Effector memory CD8-positive, alpha-beta T cell (primary cell): ENCODE measurements around the gene SNF8.
"Not testable (repeated sequence)": the region's sequence is repeated elsewhere in the genome, so short reads cannot be mapped to it uniquely, and the experiment has no call there.

Source experiments
- ATAC-seq: fragments of 150-1000 bp; cut with Tn5 transposase; replicated peaks from 2 replicates; pipeline ENCODE4 v1.10.0; 2021; ENCODE audit warnings: mild to moderate bottlenecking, moderate library complexity
- DNase-seq, 3 experiments: peaks; one replicate each; pipeline ENCODE4 v3.0.0; 2021
- H3K27ac Mint-ChIP-seq, 2 donors: one replicate each; pipeline ENCODE4 v1.8.0; 2022; ENCODE audit warnings: mild to moderate bottlenecking in 2 of 2, mixed read lengths in 2 of 2, moderate library complexity in 2 of 2
- H3K27me3 Mint-ChIP-seq, 2 donors: one replicate each; pipeline ENCODE4 v1.8.0; 2022; ENCODE audit warnings: mixed read lengths in 2 of 2
- H3K36me3 Mint-ChIP-seq: one replicate; pipeline ENCODE4 v1.8.0; 2022; ENCODE audit warnings: mild to moderate bottlenecking, moderate library complexity, mixed read lengths; ENCODE audit not compliant: insufficient read depth
- H3K4me1 Mint-ChIP-seq, 2 donors: one replicate each; pipeline ENCODE4 v1.8.0; 2022; ENCODE audit warnings: low read depth in 2 of 2, mixed read lengths in 2 of 2
- H3K4me3 Mint-ChIP-seq, 2 donors: one replicate each; pipeline ENCODE4 v1.8.0; 2022; ENCODE audit warnings: mild to moderate bottlenecking in 2 of 2, mixed read lengths in 2 of 2, moderate library complexity in 2 of 2
- H3K9me3 Mint-ChIP-seq, 2 donors: one replicate each; pipeline ENCODE4 v1.8.0; 2022; ENCODE audit warnings: mixed read lengths in 2 of 2

The SNF8 gene

DNA sequence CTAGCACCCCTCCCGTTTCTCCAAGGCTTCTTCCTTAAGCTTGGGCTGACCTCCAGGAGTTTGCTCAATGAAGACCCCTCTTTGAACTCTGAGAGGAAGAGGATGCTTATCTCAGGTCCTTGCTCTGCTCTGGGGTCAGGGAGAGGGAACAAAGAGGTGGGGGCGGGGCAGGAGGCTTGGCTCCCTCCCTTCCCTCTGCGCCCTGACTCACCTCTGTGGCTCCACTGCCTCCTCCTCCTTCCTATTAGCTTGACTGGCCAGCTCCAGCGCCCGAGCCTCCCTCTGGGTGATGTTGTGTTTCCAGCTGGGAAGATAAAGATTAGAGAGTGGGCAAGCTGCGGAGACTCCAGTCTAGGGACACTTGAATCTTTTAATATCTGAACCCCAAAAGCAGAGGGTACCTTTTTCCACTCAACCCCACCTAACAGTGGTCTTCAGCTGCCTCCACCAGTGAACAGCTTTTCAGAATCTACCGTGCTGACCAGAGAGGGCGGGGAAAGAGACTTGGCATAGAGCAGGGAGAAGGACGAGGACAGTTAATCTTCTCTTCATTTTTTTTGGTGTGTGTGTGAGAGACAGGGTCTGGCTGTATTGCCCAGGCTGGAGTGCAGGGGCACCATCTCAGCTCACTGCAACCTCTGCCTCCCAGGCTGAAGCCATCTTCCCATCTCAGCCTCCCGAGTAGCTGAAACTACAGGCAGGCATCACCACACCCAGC, 17.0 kb upstream of the SNF8 start:
- Mint-ChIP-seq H3K4me3 (no peak overlapping the region), H3K9me3 (no peaks in the 10 kb centered on the region), H3K36me3 (no peaks in the 10 kb centered on the region), H3K27me3 (peaks cover 39 to 69% of the 10 kb centered on the region in 2 donors), H3K4me1 (peaks cover 0 to 3% of the 10 kb centered on the region in 2 donors), H3K27ac (no peak overlapping the region)
- no peak for DNase-seq
- ATAC-seq: no peak

DNA sequence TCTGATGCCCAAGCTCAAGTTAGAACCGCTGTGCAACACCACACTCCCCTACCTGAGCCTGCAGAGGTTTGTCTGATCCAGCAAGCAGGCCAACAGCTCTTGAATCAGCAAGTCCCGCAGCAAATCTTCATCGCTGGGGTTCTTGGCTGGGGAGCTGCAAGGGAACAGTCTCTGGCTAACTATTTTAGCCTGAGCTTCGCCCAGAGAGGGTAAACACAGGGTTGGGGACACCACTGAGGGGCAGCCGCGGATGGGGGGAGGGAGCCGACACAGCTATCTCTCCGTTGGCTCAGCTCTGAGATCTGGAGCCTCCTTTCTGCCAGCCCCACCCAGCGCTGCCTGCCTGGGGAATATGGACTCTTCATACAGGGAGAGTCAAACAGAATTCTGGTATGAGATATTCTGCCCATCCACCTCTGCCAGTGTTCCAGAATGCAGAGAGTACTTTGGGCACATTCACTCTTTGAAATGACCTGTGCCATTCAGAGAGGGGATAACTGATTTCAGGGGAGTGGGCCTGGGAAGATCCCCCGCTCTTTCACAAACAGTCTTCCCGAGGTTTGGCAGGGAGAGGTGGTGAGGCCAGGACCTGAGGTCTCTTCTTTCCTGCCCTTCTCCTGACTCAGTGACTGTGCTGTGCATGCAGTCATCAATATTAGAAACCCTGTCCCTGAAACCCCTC, 16.3 kb upstream of the SNF8 start:
- no peaks in the 10 kb centered on the region for H3K36me3 Mint-ChIP-seq
- DNase-seq (no peak), ATAC-seq (no peak)
- H3K27me3 Mint-ChIP-seq: peaks cover 38 to 68% of the 10 kb centered on the region in 2 donors
- H3K9me3 Mint-ChIP-seq: no peaks in the 10 kb centered on the region
- H3K4me1 Mint-ChIP-seq: peaks cover 0 to 7% of the 10 kb centered on the region in 2 donors
- no peak overlapping the region for H3K27ac Mint-ChIP-seq
- H3K4me3 Mint-ChIP-seq: no peak overlapping the region

DNA sequence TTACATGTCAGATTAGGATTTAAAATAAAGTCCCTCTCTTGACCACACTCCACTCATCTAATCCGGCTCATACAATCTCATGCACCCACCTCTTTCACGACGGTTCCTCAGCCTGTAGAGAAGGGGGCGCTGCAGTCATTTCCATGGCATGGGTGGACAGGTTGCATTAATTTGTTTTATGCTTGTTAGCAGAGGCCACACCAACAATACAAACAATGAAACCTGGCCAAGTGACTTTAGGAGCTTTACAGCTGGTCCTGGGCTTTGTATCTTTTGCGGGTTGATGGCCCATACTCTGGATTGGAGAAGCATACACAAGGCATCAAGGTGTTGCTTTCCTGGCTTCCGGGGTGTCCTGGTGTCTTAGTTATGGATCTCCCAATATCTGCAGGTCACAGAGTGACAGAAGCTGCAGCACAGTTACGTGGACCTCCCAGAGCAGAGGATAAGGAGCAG, 9.7 kb upstream of the SNF8 start:
- DNase-seq (no peak), ATAC-seq (no peak)
- no peaks in the 10 kb centered on the region for H3K9me3 Mint-ChIP-seq
- H3K27ac Mint-ChIP-seq: no peak overlapping the region
- peaks cover 0 to 10% of the 10 kb centered on the region in 2 donors for H3K4me1 Mint-ChIP-seq
- no peaks in the 10 kb centered on the region for H3K36me3 Mint-ChIP-seq
- no peak overlapping the region for H3K4me3 Mint-ChIP-seq
- peaks cover 12 to 36% of the 10 kb centered on the region in 2 donors for H3K27me3 Mint-ChIP-seq

DNA sequence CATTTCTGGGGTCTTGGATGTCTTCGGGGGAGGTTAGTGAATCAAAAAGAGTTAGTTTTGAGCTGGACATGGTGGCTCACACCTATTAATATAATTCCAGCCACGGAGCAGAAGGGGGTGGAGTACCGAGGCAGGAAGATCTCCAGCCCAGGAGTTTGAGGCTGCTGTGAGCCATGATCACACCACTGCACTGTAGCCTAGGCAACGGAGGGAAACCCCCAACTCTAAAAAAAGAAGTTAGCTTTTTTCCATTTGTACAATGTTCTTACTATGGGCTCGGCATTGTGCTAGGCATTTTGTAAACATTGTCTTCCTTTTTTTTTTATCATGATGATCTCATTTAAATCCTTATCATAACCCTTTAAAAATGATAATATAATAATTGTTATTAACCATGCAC, 8.3 kb upstream of the SNF8 start:
- no peaks in the 10 kb centered on the region for H3K9me3 Mint-ChIP-seq
- peaks cover 7 to 29% of the 10 kb centered on the region in 2 donors for H3K27me3 Mint-ChIP-seq
- no peak overlapping the region for H3K4me3 Mint-ChIP-seq
- ATAC-seq (no peak), DNase-seq (no peak)
- peaks cover 2% of the 10 kb centered on the region for H3K36me3 Mint-ChIP-seq
- peaks cover 0 to 10% of the 10 kb centered on the region in 2 donors for H3K4me1 Mint-ChIP-seq
- H3K27ac Mint-ChIP-seq: no peak overlapping the region

DNA sequence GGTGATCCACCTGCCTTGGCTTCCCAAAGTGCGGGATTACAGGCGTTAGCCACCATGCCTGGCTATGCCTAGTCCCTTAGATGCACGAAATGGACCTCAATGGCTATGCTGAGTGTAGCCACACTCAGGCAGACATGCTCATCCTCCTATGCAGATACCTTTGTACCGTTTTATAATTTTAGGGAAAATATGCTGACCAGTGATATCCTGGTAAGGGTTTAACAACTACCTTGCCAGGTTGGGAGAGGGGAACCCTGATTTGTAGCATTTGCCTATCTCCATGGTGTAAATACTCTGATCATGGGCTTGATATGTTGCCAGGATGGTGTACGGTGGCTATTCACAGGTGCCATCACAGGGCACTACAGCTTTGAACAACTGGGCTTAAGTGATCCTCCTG, 6.9 kb upstream of the SNF8 start:
- Mint-ChIP-seq H3K4me3 (no peak overlapping the region), H3K9me3 (no peaks in the 10 kb centered on the region), H3K36me3 (peaks cover 7% of the 10 kb centered on the region), H3K27ac (no peak overlapping the region), H3K4me1 (peaks cover 0 to 6% of the 10 kb centered on the region in 2 donors), H3K27me3 (peaks cover 7 to 25% of the 10 kb centered on the region in 2 donors)
- ATAC-seq: no peak
- DNase-seq: no peak

DNA sequence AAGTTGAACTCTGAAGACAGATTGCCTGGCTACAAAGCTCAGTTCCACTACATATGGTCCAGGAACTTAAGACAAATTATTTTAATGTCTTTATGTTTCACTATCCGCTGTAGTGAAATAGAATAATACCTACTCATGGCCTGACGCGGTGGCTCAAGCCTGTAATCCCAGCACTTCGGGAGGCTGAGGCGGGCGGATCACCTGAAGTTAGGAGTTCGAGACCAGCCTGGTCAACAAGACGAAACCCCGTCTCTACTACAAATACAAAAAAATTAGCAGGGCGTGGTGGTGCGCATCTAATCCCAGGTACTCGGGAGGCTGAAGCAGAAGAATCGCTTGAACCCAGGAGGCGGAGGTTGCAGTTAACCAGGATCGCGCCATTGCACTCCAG, 614 bp upstream of the SNF8 start:
- not testable (repeated sequence) for H3K9me3 Mint-ChIP-seq, ATAC-seq, DNase-seq, H3K27me3 Mint-ChIP-seq
- Mint-ChIP-seq H3K27ac (peak overlapping the region; percentile 97), H3K4me1 (peaks cover 10 to 11% of the 10 kb centered on the region in 2 donors), H3K4me3 (peak overlapping the region; percentile 99), H3K36me3 (peaks cover 42% of the 10 kb centered on the region)

DNA sequence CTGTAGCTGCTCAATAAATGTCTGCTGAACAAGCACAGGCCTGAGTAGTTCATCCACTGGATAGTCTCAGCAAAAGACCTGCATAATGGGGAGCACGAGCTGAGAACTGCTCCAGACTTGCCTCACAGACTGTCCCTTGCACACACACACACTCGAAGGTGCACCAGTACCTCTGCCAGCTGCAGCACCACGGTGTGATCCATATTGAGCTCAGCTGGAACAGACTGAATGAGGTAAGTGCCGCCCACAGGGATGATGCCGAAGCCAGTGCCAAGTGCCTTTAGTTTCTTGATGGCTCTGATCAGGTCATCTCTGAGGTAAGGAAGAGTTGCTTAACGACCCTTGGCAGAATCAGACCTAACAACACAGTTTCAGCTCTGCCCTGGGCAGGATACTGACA, 11.6 kb downstream of the SNF8 start:
- H3K4me3 Mint-ChIP-seq: no peak overlapping the region
- DNase-seq (no peak), ATAC-seq (no peak)
- peaks cover 79% of the 10 kb centered on the region for H3K36me3 Mint-ChIP-seq
- no peaks in the 10 kb centered on the region for H3K9me3 Mint-ChIP-seq
- peak overlapping the region in 1 of 2 donors; percentile 59 for H3K27ac Mint-ChIP-seq
- no peaks in the 10 kb centered on the region for H3K27me3 Mint-ChIP-seq
- H3K4me1 Mint-ChIP-seq: peaks cover 5 to 11% of the 10 kb centered on the region in 2 donors

DNA sequence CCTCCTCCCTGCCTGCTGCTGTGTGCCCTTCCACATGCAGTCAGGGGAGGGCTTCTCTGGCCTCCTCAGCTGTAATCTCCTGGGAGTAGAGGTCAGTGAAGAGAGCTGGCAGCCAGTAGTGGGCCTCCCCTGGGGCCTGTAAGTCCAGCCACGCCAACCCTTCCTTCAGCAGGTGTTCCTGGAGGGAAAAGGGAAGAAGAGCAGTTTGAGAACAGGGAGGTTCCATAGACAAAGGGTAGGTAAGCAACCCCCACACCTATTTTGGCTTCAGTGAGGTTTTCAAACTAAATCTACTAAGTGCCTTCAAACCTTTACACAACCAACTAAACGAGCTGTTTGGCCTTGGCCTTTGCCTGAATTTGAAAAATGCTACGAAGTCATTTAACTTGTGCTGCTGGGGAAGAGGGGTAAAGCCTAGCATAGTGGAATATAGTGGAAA, 14.2 kb downstream of the SNF8 start:
- H3K4me1 Mint-ChIP-seq: peaks cover 6 to 12% of the 10 kb centered on the region in 2 donors
- H3K36me3 Mint-ChIP-seq: peaks cover 75% of the 10 kb centered on the region
- H3K27ac Mint-ChIP-seq: no peak overlapping the region
- no peaks in the 10 kb centered on the region for H3K27me3 Mint-ChIP-seq
- ATAC-seq (no peak), DNase-seq (no peak)
- no peaks in the 10 kb centered on the region for H3K9me3 Mint-ChIP-seq
- no peak overlapping the region for H3K4me3 Mint-ChIP-seq

DNA sequence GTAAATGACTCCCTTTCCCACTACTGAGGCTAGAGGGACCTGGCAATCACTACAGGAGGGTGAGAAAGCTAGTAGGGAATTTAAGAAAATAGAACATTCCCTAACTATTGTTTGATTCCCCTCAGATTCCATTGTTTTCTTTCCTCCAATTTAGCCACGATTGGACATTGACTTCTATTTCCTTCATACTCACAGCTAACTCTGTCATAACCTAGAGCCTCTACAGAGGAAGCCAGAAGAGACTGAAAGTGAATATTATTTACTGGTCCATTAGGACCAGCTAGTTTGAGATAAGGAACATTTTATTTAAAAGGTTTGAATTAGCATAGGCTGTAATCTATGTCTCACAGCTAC, 14.9 kb downstream of the SNF8 start:
- DNase-seq: no peak
- ATAC-seq: no peak
- no peaks in the 10 kb centered on the region for H3K27me3 Mint-ChIP-seq
- H3K36me3 Mint-ChIP-seq: peaks cover 75% of the 10 kb centered on the region
- H3K4me1 Mint-ChIP-seq: peaks cover 6 to 12% of the 10 kb centered on the region in 2 donors
- no peak overlapping the region for H3K27ac Mint-ChIP-seq
- no peaks in the 10 kb centered on the region for H3K9me3 Mint-ChIP-seq
- no peak overlapping the region for H3K4me3 Mint-ChIP-seq

DNA sequence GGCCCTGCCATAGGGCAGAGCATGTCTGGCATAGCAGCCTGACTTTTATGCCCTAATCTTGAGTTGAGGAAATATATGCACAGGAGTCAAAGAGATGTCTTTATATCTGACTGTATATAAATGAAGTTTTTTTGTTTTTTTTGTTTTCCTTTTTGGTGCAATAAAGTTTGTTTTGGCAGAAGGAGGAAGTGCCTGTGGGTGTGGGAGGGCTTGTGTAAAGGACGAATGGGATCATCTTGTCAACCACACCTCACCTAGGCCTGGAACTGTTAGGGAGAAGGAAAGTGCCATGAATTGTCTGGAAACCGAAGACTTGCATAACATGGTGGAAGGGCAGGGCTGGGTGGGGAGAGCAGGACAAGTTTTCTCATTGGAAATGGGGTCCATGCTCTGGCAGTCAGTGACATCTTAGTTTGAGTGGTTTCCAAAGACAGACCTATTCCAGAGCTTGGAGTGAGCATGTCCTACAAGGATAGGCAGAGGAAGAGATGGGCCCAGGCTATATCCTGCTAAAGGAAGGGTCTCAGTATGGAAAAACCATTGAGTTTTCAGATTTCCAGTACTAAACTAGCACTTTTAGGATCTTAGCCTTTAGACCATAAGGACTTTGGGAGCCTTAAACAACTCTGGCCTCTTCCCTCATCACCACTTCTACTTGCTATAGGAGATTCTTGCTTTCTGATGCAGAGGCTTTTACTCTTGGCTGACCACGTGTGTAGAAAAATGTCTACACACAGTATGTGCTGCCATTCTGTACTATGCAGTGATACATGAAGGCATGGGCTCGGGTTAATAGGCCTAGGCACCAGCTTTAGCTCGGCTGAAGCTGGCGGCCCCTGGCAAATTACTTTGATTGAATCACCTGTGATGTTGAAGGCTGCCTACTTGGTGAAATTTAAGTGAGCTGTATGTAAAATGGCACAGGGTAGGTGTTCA, 15.5 kb downstream of the SNF8 start:
- H3K27me3 Mint-ChIP-seq: no peaks in the 10 kb centered on the region
- no peaks in the 10 kb centered on the region for H3K9me3 Mint-ChIP-seq
- H3K27ac Mint-ChIP-seq: peak overlapping the region; percentile 13 to 54
- H3K4me1 Mint-ChIP-seq: peaks cover 6 to 12% of the 10 kb centered on the region in 2 donors
- no peak overlapping the region for H3K4me3 Mint-ChIP-seq
- H3K36me3 Mint-ChIP-seq: peaks cover 80% of the 10 kb centered on the region
- ATAC-seq (no peak), DNase-seq (no peak)

DNA sequence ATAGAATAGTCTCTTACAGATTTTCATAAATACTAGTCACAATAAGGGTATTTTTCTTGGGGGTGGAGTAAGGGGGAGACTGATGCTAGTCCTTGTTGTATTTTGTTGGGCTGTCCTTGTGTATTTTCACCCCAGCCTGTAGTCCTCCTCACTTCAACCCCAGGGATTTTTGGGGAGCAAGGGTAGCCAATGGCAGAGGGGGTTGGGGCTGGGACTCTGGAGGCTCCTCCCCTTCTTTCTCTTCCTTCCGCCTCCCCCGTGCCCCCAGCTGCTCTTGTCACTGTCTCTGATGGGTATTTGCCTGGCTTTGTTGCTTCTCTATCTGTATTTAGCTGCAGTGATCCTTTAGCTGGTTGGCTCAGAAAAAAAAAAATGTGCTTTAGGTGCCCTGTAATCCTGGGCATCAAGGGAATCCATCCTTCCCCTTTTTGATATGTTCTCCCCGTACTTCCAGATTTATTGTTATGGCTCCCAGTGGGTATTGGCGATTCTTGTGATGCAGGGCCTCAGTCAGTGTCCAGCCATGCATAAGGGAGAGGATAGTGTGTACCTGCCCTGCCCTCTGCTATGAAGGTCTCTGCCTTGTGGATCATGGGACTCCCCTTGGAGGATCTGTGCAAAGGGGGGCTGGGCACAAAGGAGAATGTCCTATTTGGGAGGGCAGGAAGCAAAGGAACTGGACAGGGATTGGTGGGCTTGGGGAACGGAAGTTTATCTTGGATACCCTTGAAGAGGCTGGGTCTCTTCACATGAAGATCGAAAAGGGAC, 16.5 kb downstream of the SNF8 start:
- Mint-ChIP-seq H3K27ac (peak overlapping the region in 1 of 2 donors; percentile 74), H3K4me3 (no peak overlapping the region)

DNA sequence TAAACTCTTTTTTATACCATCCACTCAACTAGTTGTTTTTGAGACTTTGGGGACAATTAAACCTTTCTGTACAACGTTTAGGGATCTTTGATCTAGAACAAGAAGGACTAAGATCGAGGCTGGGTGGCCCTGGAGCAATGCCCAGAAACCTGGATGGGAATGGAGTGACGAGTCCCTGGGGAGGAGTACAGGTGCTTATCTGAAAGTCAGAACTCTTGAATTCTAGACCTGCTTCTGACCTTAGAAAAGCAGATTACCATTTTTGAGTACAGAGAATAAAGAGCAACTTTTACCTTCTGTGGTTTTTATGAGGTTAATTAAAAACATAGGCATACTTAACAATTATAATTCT, 18.7 kb downstream of the SNF8 start:
- H3K9me3 Mint-ChIP-seq: no peaks in the 10 kb centered on the region
- H3K36me3 Mint-ChIP-seq: peaks cover 91% of the 10 kb centered on the region
- no peak overlapping the region for H3K4me3 Mint-ChIP-seq
- peaks cover 6 to 13% of the 10 kb centered on the region in 2 donors for H3K4me1 Mint-ChIP-seq
- DNase-seq (no peak), ATAC-seq (no peak)
- H3K27me3 Mint-ChIP-seq: no peaks in the 10 kb centered on the region
- H3K27ac Mint-ChIP-seq: peak overlapping the region; percentile 55 to 66

More for the DNA sequence above, 16.5 kb downstream of the SNF8 start:
- peaks cover 6 to 12% of the 10 kb centered on the region in 2 donors for H3K4me1 Mint-ChIP-seq
- DNase-seq (no peak), ATAC-seq (no peak)
- no peaks in the 10 kb centered on the region for H3K27me3 Mint-ChIP-seq
- H3K36me3 Mint-ChIP-seq: peaks cover 84% of the 10 kb centered on the region
- H3K9me3 Mint-ChIP-seq: no peaks in the 10 kb centered on the region
